HCT116 (cell line): Measurements from ENCODE around the gene ANKRD34C. TPM values are rescaled to one million over a fixed set of nuclear protein-coding genes. Genes with fewer than 3 reads are reported as not detected.

Experiments used
- ATAC-seq: fragments of 200-7000 bp; cut with Tn5 transposase; 2 replicates; pipeline ENCODE4 v1.9.1; 2020; ENCODE audit warnings: mild to moderate bottlenecking, moderate library complexity
- BruUV-seq: library from RNA; stranded (reverse); fragments of 400-500 nt; replicated peaks from 2 replicates; lab custom pipeline; 2021; lab: Mats Ljungman, UMichigan
- CTCF ChIA-PET: fragments of 300-600 bp; sonication (Branson Sonifier 250); formaldehyde crosslinking; loops from one replicate; lab custom pipeline; 2021; ENCODE audit warnings: antibody characterized with exemption; lab: Charles Lee
- POLR2A ChIA-PET: fragments of 300-600, 350-600 bp; sonication (Branson Sonifier 250); formaldehyde crosslinking; loops from one replicate; lab custom pipeline; 2021; ENCODE audit warnings: antibody characterized with exemption; lab: Charles Lee
- RAD21 ChIA-PET, 2 experiments: fragments of 300-600 bp; sonication (Branson Sonifier 250); formaldehyde crosslinking; loops; one replicate each; lab custom pipeline; 2023; ENCODE audit warnings: low total read pairs in 2 of 2; ENCODE audit not compliant: uncharacterized antibody in 2 of 2, unreplicated experiment in 2 of 2, low non-redundant PET in 1 of 2; lab: Charles Lee
- DNase-seq: peaks from one replicate; pipeline ENCODE4 v3.0.0-alpha.2; 2010; ENCODE audit warnings: low read depth, low spot score
- H2AFZ ChIP-seq: fragments of 200-600 bp; shearing (Covaris generic), sonication (generic); 2 replicates; pipeline ENCODE4 v1.6.1; 2017; ENCODE audit warnings: low read depth, mixed run types, mixed read lengths, antibody characterized with exemption, low read length; ENCODE audit not compliant: poor library complexity, severe bottlenecking
- H3K27ac ChIP-seq: 2 replicates; pipeline ENCODE4 v1.5.1; 2012; ENCODE audit warnings: low read depth, low read length
- H3K27me3 ChIP-seq: fragments of 200-600 bp; sonication (generic); 2 replicates; pipeline ENCODE4 v1.6.1; 2016; ENCODE audit warnings: mixed run types, low read length, mixed read lengths; ENCODE audit not compliant: insufficient read depth
- H3K36me3 ChIP-seq, 2 experiments: fragments of 200-500 bp in 1 of 2; fragments of 200-600 bp in 1 of 2; sonication (Bioruptor generic) in 1 of 2; sonication (generic) in 1 of 2; 2 replicates each; pipeline versions ENCODE4 v1.5.1 to v1.6.1; 2014 to 2016; ENCODE audit warnings: low read length in 2 of 2, inconsistent platforms in 1 of 2, mixed read lengths in 1 of 2, mixed run types in 1 of 2; ENCODE audit not compliant: insufficient read depth in 2 of 2, control insufficient read depth in 1 of 2
- H3K4me1 ChIP-seq, 2 experiments: fragments of 200-600 bp in 1 of 2; sonication (generic) in 1 of 2; 2 replicates each; pipeline versions ENCODE4 v1.5.1 to v1.6.1; 2012 to 2017; ENCODE audit warnings: low read length in 2 of 2, inconsistent platforms in 1 of 2, mild to moderate bottlenecking in 1 of 2, mixed read lengths in 1 of 2, mixed run types in 1 of 2, moderate library complexity in 1 of 2; ENCODE audit not compliant: insufficient read depth in 2 of 2, control insufficient read depth in 1 of 2
- H3K4me2 ChIP-seq: fragments of 200-600 bp; sonication (generic); 2 replicates; pipeline ENCODE4 v1.6.1; 2017; ENCODE audit warnings: mixed run types, low read length, mixed read lengths
- H3K4me3 ChIP-seq, 2 experiments: fragments of 200-600 bp in 1 of 2; sonication (generic) in 1 of 2; replicated peaks in 1 of 2; 2 replicates each; pipeline ENCODE4 v1.5.1; 2011 to 2016; ENCODE audit warnings: low read length in 2 of 2, control low read depth in 1 of 2, low read depth in 1 of 2, mild to moderate bottlenecking in 1 of 2, mixed read lengths in 1 of 2, mixed run types in 1 of 2
- H3K79me2 ChIP-seq: fragments of 200-600 bp; sonication (generic); 2 replicates; pipeline ENCODE4 v1.6.1; 2017; ENCODE audit warnings: mild to moderate bottlenecking, mixed run types, low read length, moderate library complexity, mixed read lengths; ENCODE audit not compliant: insufficient read depth
- H3K9ac ChIP-seq: fragments of 200-600 bp; sonication (generic); 2 replicates; pipeline ENCODE4 v1.6.1; 2016; ENCODE audit warnings: low read length, mixed read lengths
- H3K9me2 ChIP-seq: fragments of 200-600 bp; sonication (generic), shearing (Covaris generic); 2 replicates; pipeline ENCODE4 v1.6.1; 2017; ENCODE audit warnings: mixed run types, mild to moderate bottlenecking, moderate library complexity; ENCODE audit not compliant: insufficient read depth
- H3K9me3 ChIP-seq, 2 experiments: fragments of 200-500 bp in 1 of 2; fragments of 200-600 bp in 1 of 2; sonication (Bioruptor generic) in 1 of 2; sonication (generic) in 1 of 2; 2 replicates each; pipeline ENCODE4 v1.6.1; 2014 to 2017; ENCODE audit warnings: low read length in 2 of 2, mixed read lengths in 2 of 2, inconsistent platforms in 1 of 2, low read depth in 1 of 2, mild to moderate bottlenecking in 1 of 2, mixed run types in 1 of 2, moderate library complexity in 1 of 2; ENCODE audit not compliant: control insufficient read depth in 1 of 2, insufficient read depth in 1 of 2
- H4K20me1 ChIP-seq: fragments of 200-600 bp; sonication (generic), shearing (Covaris generic); 2 replicates; pipeline ENCODE4 v1.6.1; 2017; ENCODE audit warnings: mixed run types, mild to moderate bottlenecking, moderate library complexity; ENCODE audit not compliant: insufficient read depth
- CEBPB ChIP-seq: IDR thresholded peaks from 2 replicates; pipeline ENCODE4 v1.6.1; 2012; ENCODE audit warnings: low read depth
- ELF1 ChIP-seq: IDR thresholded peaks from 2 replicates; pipeline ENCODE4 v1.6.1; 2012; ENCODE audit warnings: low read depth, borderline replicate concordance
- EZH2 ChIP-seq: fragments of 200-600 bp; sonication (generic); IDR thresholded peaks from 2 replicates; pipeline ENCODE4 v1.6.1; 2017; ENCODE audit warnings: antibody characterized with exemption, mixed run types
- JUND ChIP-seq: IDR thresholded peaks from 2 replicates; pipeline ENCODE4 v1.6.1; 2012
- POLR2A ChIP-seq: IDR thresholded peaks from 2 replicates; pipeline ENCODE4 v1.7.0; 2011; ENCODE audit warnings: borderline replicate concordance; ENCODE audit not compliant: insufficient read depth, insufficient read length; ENCODE audit errors: extremely low read depth
- POLR2AphosphoS5 ChIP-seq: IDR thresholded peaks from 2 replicates; pipeline ENCODE4 v1.6.1; 2011; ENCODE audit warnings: mild to moderate bottlenecking, low read depth, low read length, moderate library complexity
- SIN3A ChIP-seq: IDR thresholded peaks from 2 replicates; pipeline ENCODE4 v1.6.1; 2012; ENCODE audit warnings: low read depth
- SP1 ChIP-seq: IDR thresholded peaks from 2 replicates; pipeline ENCODE4 v1.6.1; 2012; ENCODE audit warnings: low read depth
- TCF7L2 ChIP-seq: IDR thresholded peaks from 2 replicates; pipeline ENCODE4 v1.7.0; 2011; ENCODE audit warnings: borderline replicate concordance, inconsistent platforms; ENCODE audit not compliant: insufficient read depth, insufficient read length; ENCODE audit errors: extremely low read depth
- ZNF274 ChIP-seq: fragments of 200-500 bp; sonication (Bioruptor generic); IDR thresholded peaks from 2 replicates; pipeline ENCODE4 v1.6.1; 2014; ENCODE audit warnings: mild to moderate bottlenecking, low read depth, low read length, inconsistent platforms
- intact Hi-C: fragments of 100-400 bp; cut with micrococcal nuclease; formaldehyde crosslinking; loops from 2 replicates; pipeline ENCODE4 v1.10.0; 2022
- total RNA-seq: library from RNA; stranded (reverse); gene quantifications from one replicate; pipeline ENCODE4 v1.2.1, GENCODE V29; 2021; ENCODE audit not compliant: unreplicated experiment
- TF ChIP-seq, protein P1 (sequence below): IDR thresholded peaks from 2 replicates; pipeline ENCODE4 v1.6.1; 2012
- TF ChIP-seq, protein P2 (sequence below): IDR thresholded peaks from 2 replicates; pipeline ENCODE4 v1.6.1; 2012
- TF ChIP-seq, protein P3 (sequence below): IDR thresholded peaks from 2 replicates; pipeline ENCODE4 v1.6.1; 2011; ENCODE audit warnings: mild to moderate bottlenecking, low read length, moderate library complexity; ENCODE audit not compliant: insufficient replicate concordance; ENCODE audit errors: extremely low read depth

ANKRD34C gene
- total RNA-seq, 1 experiment from 2014 or later = not detected

DNA sequence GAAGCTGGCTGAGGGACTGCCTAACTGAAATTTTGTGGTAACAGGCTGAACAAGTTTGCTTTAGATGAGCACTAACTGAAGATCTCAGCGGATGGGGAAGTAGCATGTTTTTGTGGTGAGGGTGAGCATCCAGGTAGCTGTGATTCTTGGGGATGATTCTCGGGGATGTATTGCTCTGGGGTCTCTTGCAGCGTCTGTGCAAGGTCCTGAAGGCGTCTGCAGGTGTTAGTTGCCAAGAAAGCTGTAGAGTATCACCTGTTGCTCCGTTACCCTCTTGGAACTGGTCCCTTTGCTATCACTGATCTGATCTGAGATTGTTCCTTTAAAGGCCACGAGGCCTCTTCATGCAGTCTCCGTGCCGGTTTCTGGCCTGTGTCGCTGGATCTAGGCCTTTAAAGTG, 34.3 kb downstream of the ANKRD34C start:
- ChIA-PET RAD21 (no interaction called here), POLR2A (no interaction called here), CTCF (no interaction called here)
- H2AFZ ChIP-seq = no peak overlapping the region
- no peaks in the 10 kb centered on the region for H3K9me2 ChIP-seq
- TF ChIP-seq, protein P1, sequence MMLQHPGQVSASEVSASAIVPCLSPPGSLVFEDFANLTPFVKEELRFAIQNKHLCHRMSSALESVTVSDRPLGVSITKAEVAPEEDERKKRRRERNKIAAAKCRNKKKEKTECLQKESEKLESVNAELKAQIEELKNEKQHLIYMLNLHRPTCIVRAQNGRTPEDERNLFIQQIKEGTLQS = no peak
- TF ChIP-seq SIN3A = no peak
- TF ChIP-seq, protein P2, sequence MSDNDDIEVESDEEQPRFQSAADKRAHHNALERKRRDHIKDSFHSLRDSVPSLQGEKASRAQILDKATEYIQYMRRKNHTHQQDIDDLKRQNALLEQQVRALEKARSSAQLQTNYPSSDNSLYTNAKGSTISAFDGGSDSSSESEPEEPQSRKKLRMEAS = no peak
- no peak for TF ChIP-seq POLR2A
- no peak for TF ChIP-seq ZNF274
- TF ChIP-seq, protein P3, sequence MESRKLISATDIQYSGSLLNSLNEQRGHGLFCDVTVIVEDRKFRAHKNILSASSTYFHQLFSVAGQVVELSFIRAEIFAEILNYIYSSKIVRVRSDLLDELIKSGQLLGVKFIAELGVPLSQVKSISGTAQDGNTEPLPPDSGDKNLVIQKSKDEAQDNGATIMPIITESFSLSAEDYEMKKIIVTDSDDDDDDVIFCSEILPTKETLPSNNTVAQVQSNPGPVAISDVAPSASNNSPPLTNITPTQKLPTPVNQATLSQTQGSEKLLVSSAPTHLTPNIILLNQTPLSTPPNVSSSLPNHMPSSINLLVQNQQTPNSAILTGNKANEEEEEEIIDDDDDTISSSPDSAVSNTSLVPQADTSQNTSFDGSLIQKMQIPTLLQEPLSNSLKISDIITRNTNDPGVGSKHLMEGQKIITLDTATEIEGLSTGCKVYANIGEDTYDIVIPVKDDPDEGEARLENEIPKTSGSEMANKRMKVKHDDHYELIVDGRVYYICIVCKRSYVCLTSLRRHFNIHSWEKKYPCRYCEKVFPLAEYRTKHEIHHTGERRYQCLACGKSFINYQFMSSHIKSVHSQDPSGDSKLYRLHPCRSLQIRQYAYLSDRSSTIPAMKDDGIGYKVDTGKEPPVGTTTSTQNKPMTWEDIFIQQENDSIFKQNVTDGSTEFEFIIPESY = no peak
- no peak for TF ChIP-seq EZH2
- TF ChIP-seq POLR2AphosphoS5 = no peak
- no peak for TF ChIP-seq CEBPB
- no peak for TF ChIP-seq SP1
- no peak for TF ChIP-seq TCF7L2
- no peak for TF ChIP-seq JUND
- no peak for TF ChIP-seq ELF1
- H3K9ac ChIP-seq = no peak overlapping the region
- intact Hi-C loops = no loop called here
- no peak overlapping the region for H3K27ac ChIP-seq
- H3K9me3 ChIP-seq = no peaks in the 10 kb centered on the region
- H3K27me3 ChIP-seq = no peaks in the 10 kb centered on the region
- no peak overlapping the region for H3K4me3 ChIP-seq
- ATAC-seq (no peak), DNase-seq (no peak)
- no peaks in the 10 kb centered on the region for H4K20me1 ChIP-seq
- H3K4me2 ChIP-seq = no peak overlapping the region
- H3K4me1 ChIP-seq = peaks cover 3 to 20% of the 10 kb centered on the region in 2 experiments; a peak in 2 of 4 replicates
- peaks cover 24 to 59% of the 10 kb centered on the region in 2 experiments for H3K36me3 ChIP-seq
- H3K79me2 ChIP-seq = peaks cover 91% of the 10 kb centered on the region
- BruUV-seq = no TSS peak
